Smooth muscle cell (in vitro differentiated cells): ENCODE results near the gene RBM4B. TPM values are rescaled to one million over a fixed set of nuclear protein-coding genes. Genes with fewer than 3 reads are reported as not detected.

Source experiments
- DNase-seq: peaks from one replicate; lab custom pipeline; 2025; ENCODE audit not compliant: unreplicated experiment; lab: John Stamatoyannopoulos, UW
- H2AFZ ChIP-seq: fragments of 200-600 bp; sonication (generic); 2 replicates; pipeline ENCODE4 v1.6.0; 2016; ENCODE audit warnings: antibody characterized with exemption, low read depth, mild to moderate bottlenecking
- H3F3A ChIP-seq: fragments of 200-600 bp; sonication (generic); 2 replicates; pipeline ENCODE4 v1.6.0; 2017; ENCODE audit warnings: antibody characterized with exemption, low read depth
- H3K27ac ChIP-seq: fragments of 200-600 bp; sonication (generic); 2 replicates; pipeline ENCODE4 v1.5.1; 2016; ENCODE audit warnings: low read depth, mild to moderate bottlenecking
- H3K27me3 ChIP-seq: fragments of 200-600 bp; sonication (generic); 2 replicates; pipeline ENCODE4 v1.6.1; 2016; ENCODE audit warnings: low read depth, mild to moderate bottlenecking
- H3K36me3 ChIP-seq: fragments of 200-600 bp; sonication (generic); 2 replicates; pipeline ENCODE4 v1.5.1; 2016; ENCODE audit warnings: low read depth
- H3K4me1 ChIP-seq: fragments of 200-600 bp; sonication (generic); 2 replicates; pipeline ENCODE4 v1.5.1; 2016; ENCODE audit warnings: low read depth
- H3K4me2 ChIP-seq: fragments of 200-600 bp; sonication (generic); 2 replicates; pipeline ENCODE4 v1.6.0; 2016; ENCODE audit warnings: mild to moderate bottlenecking
- H3K4me3 ChIP-seq: fragments of 200-600 bp; sonication (generic); 2 replicates; pipeline ENCODE4 v1.5.1; 2016; ENCODE audit warnings: mild to moderate bottlenecking
- H3K79me2 ChIP-seq: fragments of 200-600 bp; sonication (generic); 2 replicates; pipeline ENCODE4 v1.6.0; 2016; ENCODE audit warnings: low read depth, mild to moderate bottlenecking
- H3K9ac ChIP-seq: fragments of 200-600 bp; sonication (generic); 2 replicates; pipeline ENCODE4 v1.6.0; 2016; ENCODE audit warnings: low read depth
- H3K9me3 ChIP-seq: fragments of 200-600 bp; sonication (generic); replicated peaks from 2 replicates; pipeline ENCODE4 v1.5.1; 2016; ENCODE audit warnings: low read depth
- H4K20me1 ChIP-seq: fragments of 200-600 bp; sonication (generic); 2 replicates; pipeline ENCODE4 v1.6.0; 2016; ENCODE audit warnings: low read depth
- WGBS: methylation state at CpG from one replicate; pipeline ENCODE4 v1.1.7; 2016; ENCODE audit warnings: low lambda C conversion rate; 5-methylcytosine and 5-hydroxymethylcytosine counted together
- polyA plus RNA-seq: library from polyadenylated mRNA; unstranded; fragments of >200 nt; fragmentation: Nextera tagmentation; extraction: Ambion mirVana; gene quantifications from 2 replicates; pipeline ENCODE4 v1.2.1, GENCODE V29; 2016
- total RNA-seq: library from RNA; depleted of rRNA; stranded (reverse); fragments of >200 nt; gene quantifications from 2 replicates; pipeline ENCODE4 v1.2.3, GENCODE V29; 2014
- TF ChIP-seq, protein P1 (sequence below): fragments of 200-600 bp; sonication (generic); IDR thresholded peaks from 2 replicates; pipeline ENCODE4 v1.5.1; 2017; ENCODE audit warnings: borderline replicate concordance, mild to moderate bottlenecking, antibody characterized with exemption; ENCODE audit not compliant: insufficient read depth, poor library complexity, severe bottlenecking

The RBM4B gene
- total and polyA plus RNA-seq, 2 experiments from 2014 or later = 17.0 to 17.8 TPM

- Histone ChIP-seq H3K4me3 (no peak overlapping the region), H3K79me2 (no peaks in the 10 kb centered on the region), H3K4me2 (no peak overlapping the region), H3K4me1 (no peaks in the 10 kb centered on the region), H3F3A (no peaks in the 10 kb centered on the region), H4K20me1 (no peaks in the 10 kb centered on the region), H3K36me3 (no peaks in the 10 kb centered on the region), H3K27ac (peak overlapping the region; percentile 66), H3K27me3 (no peaks in the 10 kb centered on the region), H3K9me3 (no peaks in the 10 kb centered on the region), H2AFZ (no peak overlapping the region), H3K9ac (no peak overlapping the region)
- WGBS = 94% methylated on average over 33 of the region's 33 CpGs
- DNase-seq = no peak
- TF ChIP-seq, protein P1, sequence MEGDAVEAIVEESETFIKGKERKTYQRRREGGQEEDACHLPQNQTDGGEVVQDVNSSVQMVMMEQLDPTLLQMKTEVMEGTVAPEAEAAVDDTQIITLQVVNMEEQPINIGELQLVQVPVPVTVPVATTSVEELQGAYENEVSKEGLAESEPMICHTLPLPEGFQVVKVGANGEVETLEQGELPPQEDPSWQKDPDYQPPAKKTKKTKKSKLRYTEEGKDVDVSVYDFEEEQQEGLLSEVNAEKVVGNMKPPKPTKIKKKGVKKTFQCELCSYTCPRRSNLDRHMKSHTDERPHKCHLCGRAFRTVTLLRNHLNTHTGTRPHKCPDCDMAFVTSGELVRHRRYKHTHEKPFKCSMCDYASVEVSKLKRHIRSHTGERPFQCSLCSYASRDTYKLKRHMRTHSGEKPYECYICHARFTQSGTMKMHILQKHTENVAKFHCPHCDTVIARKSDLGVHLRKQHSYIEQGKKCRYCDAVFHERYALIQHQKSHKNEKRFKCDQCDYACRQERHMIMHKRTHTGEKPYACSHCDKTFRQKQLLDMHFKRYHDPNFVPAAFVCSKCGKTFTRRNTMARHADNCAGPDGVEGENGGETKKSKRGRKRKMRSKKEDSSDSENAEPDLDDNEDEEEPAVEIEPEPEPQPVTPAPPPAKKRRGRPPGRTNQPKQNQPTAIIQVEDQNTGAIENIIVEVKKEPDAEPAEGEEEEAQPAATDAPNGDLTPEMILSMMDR = no peak
Observed at GRCh38 chr11:66686801-66687750, 9.4 kb upstream of the RBM4B start.

DNA sequence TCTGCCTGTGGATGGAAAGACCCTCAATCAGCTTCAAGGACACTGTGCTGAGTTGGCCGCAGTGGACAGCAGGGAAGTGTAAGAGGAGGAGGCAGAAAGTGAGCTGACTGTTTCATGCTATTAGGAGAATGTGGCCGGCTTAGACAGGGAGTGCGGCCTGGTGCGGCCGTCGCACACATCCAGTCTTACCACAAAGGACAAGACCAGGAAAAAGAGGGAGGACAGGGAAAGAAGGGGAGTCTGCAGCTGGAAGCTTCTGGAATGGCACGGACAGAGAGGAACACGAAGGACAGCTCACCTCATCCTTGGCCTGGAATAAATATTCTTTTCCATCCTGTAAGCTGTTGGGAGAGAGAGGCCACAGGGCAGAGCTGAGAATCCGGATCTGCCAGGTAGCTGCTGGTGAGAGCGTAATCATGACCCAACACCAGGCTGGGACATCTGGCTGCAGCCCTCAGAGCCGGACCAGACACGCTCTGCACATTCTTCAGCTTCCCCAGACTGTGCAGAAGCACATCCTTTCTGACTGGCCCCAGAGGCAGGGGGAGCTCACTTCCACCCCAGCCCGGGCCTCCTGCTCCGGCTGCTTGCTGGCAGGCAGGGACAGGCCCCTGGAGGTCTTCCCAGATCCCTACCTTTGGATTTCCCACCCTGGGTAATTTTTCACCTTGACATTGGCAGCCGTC is 8.6 kb upstream of the RBM4B start:
- no peaks in the 10 kb centered on the region for H3K4me1 ChIP-seq
- DNase-seq = no peak
- no peaks in the 10 kb centered on the region for H3F3A ChIP-seq
- H3K9ac ChIP-seq = no peak overlapping the region
- no peaks in the 10 kb centered on the region for H3K79me2 ChIP-seq
- TF ChIP-seq, protein P1 = no peak
- no peaks in the 10 kb centered on the region for H3K36me3 ChIP-seq
- peak overlapping the region; percentile 66 for H3K27ac ChIP-seq
- no peak overlapping the region for H3K4me2 ChIP-seq
- no peaks in the 10 kb centered on the region for H3K27me3 ChIP-seq
- H4K20me1 ChIP-seq = no peaks in the 10 kb centered on the region
- no peak overlapping the region for H2AFZ ChIP-seq
- no peak overlapping the region for H3K4me3 ChIP-seq
- H3K9me3 ChIP-seq = no peaks in the 10 kb centered on the region
- WGBS = 69% methylated on average over 15 of the region's 15 CpGs

GRCh38 chr11:66685276-66686099 is 7.8 kb upstream of the RBM4B start:
- no peaks in the 10 kb centered on the region for H4K20me1 ChIP-seq
- no peaks in the 10 kb centered on the region for H3F3A ChIP-seq
- peak overlapping the region; percentile 66 for H3K27ac ChIP-seq
- no peak overlapping the region for H3K9ac ChIP-seq
- no peak for DNase-seq
- H3K4me2 ChIP-seq = no peak overlapping the region
- no peaks in the 10 kb centered on the region for H3K79me2 ChIP-seq
- 90% methylated on average over 25 of the region's 27 CpGs for WGBS
- TF ChIP-seq, protein P1 = no peak
- H3K27me3 ChIP-seq = no peaks in the 10 kb centered on the region
- H3K36me3 ChIP-seq = no peaks in the 10 kb centered on the region
- no peak overlapping the region for H3K4me3 ChIP-seq
- H3K9me3 ChIP-seq = no peaks in the 10 kb centered on the region
- no peaks in the 10 kb centered on the region for H3K4me1 ChIP-seq
- no peak overlapping the region for H2AFZ ChIP-seq
